Trophoblast cell (in vitro differentiated cells and primary cell): ENCODE data around the gene YIF1A.
"Not testable (repeated sequence)": the region's sequence is repeated elsewhere in the genome, so short reads cannot be mapped to it uniquely, and the experiment has no call there.

Experiments used
- DNase-seq, 2 donors: peaks; one replicate each; pipeline ENCODE4 v3.0.0-alpha.2; 2016
- H2AFZ ChIP-seq: 2 replicates; pipeline ENCODE4 v1.6.1; 2013; ENCODE audit warnings: low read length, moderate library complexity, mild to moderate bottlenecking; ENCODE audit not compliant: insufficient read depth, poor library complexity
- H2AK5ac ChIP-seq: 2 replicates; pipeline ENCODE4 v1.6.1; 2013; ENCODE audit warnings: mild to moderate bottlenecking, low read length
- H2BK120ac ChIP-seq: 2 replicates; pipeline ENCODE4 v1.6.1; 2013; ENCODE audit warnings: low read length, mild to moderate bottlenecking, moderate library complexity; ENCODE audit not compliant: insufficient read depth, poor library complexity
- H2BK12ac ChIP-seq: 2 replicates; pipeline ENCODE4 v1.6.1; 2013; ENCODE audit warnings: mild to moderate bottlenecking, low read length, moderate library complexity
- H2BK5ac ChIP-seq: 2 replicates; pipeline ENCODE4 v1.6.1; 2013; ENCODE audit warnings: low read length, low read depth, moderate library complexity, mild to moderate bottlenecking; ENCODE audit not compliant: poor library complexity
- H3K14ac ChIP-seq: 2 replicates; pipeline ENCODE4 v1.6.1; 2013; ENCODE audit warnings: mild to moderate bottlenecking, low read length
- H3K18ac ChIP-seq: 2 replicates; pipeline ENCODE4 v1.6.1; 2013; ENCODE audit warnings: mild to moderate bottlenecking, low read length
- H3K23ac ChIP-seq: 2 replicates; pipeline ENCODE4 v1.6.1; 2013; ENCODE audit warnings: low read length
- H3K27ac ChIP-seq: 2 replicates; pipeline ENCODE4 v1.5.1; 2013; ENCODE audit warnings: low read depth, mild to moderate bottlenecking, inconsistent platforms, low read length, moderate library complexity
- H3K27me3 ChIP-seq: 2 replicates; pipeline ENCODE4 v1.6.1; 2013; ENCODE audit warnings: inconsistent platforms, mild to moderate bottlenecking, low read length, moderate library complexity; ENCODE audit not compliant: insufficient read depth
- H3K36me3 ChIP-seq, 2 experiments: 1 replicate in 1 of 2; 2 replicates in 1 of 2; pipeline ENCODE4 v1.6.1; 2013; ENCODE audit warnings: low read length in 2 of 2, mild to moderate bottlenecking in 2 of 2, moderate library complexity in 1 of 2; ENCODE audit not compliant: insufficient read depth in 2 of 2, control insufficient read depth in 1 of 2
- H3K4ac ChIP-seq: 2 replicates; pipeline ENCODE4 v1.6.1; 2013; ENCODE audit warnings: low read depth, mild to moderate bottlenecking, low read length, moderate library complexity
- H3K4me1 ChIP-seq, 2 experiments: 1 replicate in 1 of 2; 2 replicates in 1 of 2; pipeline ENCODE4 v1.6.1; 2013; ENCODE audit warnings: low read length in 2 of 2, mild to moderate bottlenecking in 2 of 2, moderate library complexity in 1 of 2; ENCODE audit not compliant: insufficient read depth in 2 of 2, control insufficient read depth in 1 of 2
- H3K4me2 ChIP-seq: 2 replicates; pipeline ENCODE4 v1.6.1; 2013; ENCODE audit warnings: inconsistent platforms, mild to moderate bottlenecking, low read length, moderate library complexity
- H3K4me3 ChIP-seq: 2 replicates; pipeline ENCODE4 v1.5.1; 2013; ENCODE audit warnings: mild to moderate bottlenecking, low read depth, low read length, inconsistent platforms
- H3K79me1 ChIP-seq: one replicate; pipeline ENCODE4 v1.6.1; 2013; ENCODE audit warnings: low read length
- H3K79me2 ChIP-seq: 2 replicates; pipeline ENCODE4 v1.6.1; 2013; ENCODE audit warnings: low read length, mild to moderate bottlenecking; ENCODE audit not compliant: control insufficient read depth, insufficient read depth, poor library complexity
- H3K9ac ChIP-seq: 2 replicates; pipeline ENCODE4 v1.6.1; 2013; ENCODE audit warnings: mild to moderate bottlenecking, low read length
- H3K9me3 ChIP-seq: 2 replicates; pipeline ENCODE4 v1.6.1; 2013; ENCODE audit warnings: low read depth, mild to moderate bottlenecking, control low read depth, inconsistent platforms, low read length; ENCODE audit not compliant: insufficient read depth
- H4K12ac ChIP-seq: 2 replicates; pipeline ENCODE4 v1.6.1; 2013; ENCODE audit warnings: low read depth, mild to moderate bottlenecking, low read length, moderate library complexity
- H4K8ac ChIP-seq: 2 replicates; pipeline ENCODE4 v1.6.1; 2013; ENCODE audit warnings: low read depth, mild to moderate bottlenecking, low read length, moderate library complexity
- H4K91ac ChIP-seq: one replicate; pipeline ENCODE4 v1.6.1; 2013; ENCODE audit warnings: low read depth, mild to moderate bottlenecking, low read length, moderate library complexity
- WGBS: extraction: QIAGEN DNeasy Blood & Tissue Kit; methylation state at CpG from one replicate; pipeline ENCODE4 v1.1.7; 2013; ENCODE audit warnings: missing lambda C conversion rate; ENCODE audit not compliant: insufficient read length, insufficient coverage; ENCODE audit errors: extremely low coverage; 5-methylcytosine and 5-hydroxymethylcytosine counted together

The YIF1A gene

DNA sequence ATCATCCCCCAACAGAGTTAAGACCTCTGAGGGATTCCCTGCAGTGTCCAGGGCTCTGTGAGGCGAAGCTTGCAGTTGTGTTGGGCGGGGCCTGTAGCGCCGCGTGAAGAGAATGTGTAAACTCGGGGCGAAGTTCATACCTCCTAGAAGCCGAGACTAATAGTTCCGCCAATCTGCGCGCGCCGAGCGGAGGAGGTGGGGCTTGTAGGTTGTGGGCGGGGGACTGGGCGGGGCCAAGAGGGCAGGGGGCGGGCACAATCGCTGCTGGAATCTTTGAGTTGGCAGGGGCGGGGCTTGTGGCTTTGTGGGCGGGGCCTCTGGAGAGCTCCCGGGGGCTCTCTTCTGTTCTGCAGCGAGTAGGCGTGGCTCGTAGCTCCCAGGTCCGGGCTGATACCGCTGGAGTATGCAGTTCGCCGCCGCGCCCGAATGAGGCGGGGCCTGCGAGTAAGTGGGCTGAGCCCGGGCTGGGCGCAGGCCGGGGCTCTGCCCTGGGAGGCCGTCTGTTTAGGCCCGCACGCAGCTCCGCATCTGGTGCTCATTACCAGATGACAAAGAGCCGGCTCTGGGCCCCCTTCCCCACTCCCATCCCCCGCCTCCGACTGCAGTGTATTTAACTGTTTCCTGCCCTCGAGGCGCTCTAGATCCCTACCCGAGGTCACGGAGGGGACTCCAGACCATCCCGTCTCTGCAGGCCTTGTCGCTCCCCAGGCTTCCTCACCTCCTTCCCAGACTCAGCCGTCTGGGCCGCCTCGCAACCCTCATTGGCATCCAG is 23.8 kb upstream of the YIF1A start:
- peak overlapping the region; percentile 44 for H2BK120ac ChIP-seq
- peak overlapping the region; percentile 52 for H4K8ac ChIP-seq
- H3K14ac ChIP-seq = peak overlapping the region; percentile 38
- peak overlapping the region; percentile 76 for H3K4me2 ChIP-seq
- peak; percentile 97 to 98 for DNase-seq
- WGBS = no CpG with 5 or more reads among the region's 52 CpGs
- peaks cover 33 to 38% of the 10 kb centered on the region in 2 experiments for H3K4me1 ChIP-seq
- H3K79me2 ChIP-seq = no peaks in the 10 kb centered on the region
- peak overlapping the region; percentile 88 for H3K27ac ChIP-seq
- no peak overlapping the region for H3K23ac ChIP-seq
- H2BK5ac ChIP-seq = peak overlapping the region; percentile 63
- H3K27me3 ChIP-seq = no peaks in the 10 kb centered on the region
- peak overlapping the region; percentile 32 for H2BK12ac ChIP-seq
- peaks cover 26% of the 10 kb centered on the region for H3K79me1 ChIP-seq
- peak overlapping the region; percentile 90 for H4K91ac ChIP-seq
- no peaks in the 10 kb centered on the region for H3K36me3 ChIP-seq
- peaks cover 5% of the 10 kb centered on the region for H3K9me3 ChIP-seq
- peak overlapping the region; percentile 66 for H2AFZ ChIP-seq
- H3K9ac ChIP-seq = no peak overlapping the region
- no peak overlapping the region for H2AK5ac ChIP-seq
- peak overlapping the region; percentile 71 for H3K4ac ChIP-seq
- peak overlapping the region; percentile 73 for H3K18ac ChIP-seq
- peak overlapping the region; percentile 45 for H3K4me3 ChIP-seq
- H4K12ac ChIP-seq = peak overlapping the region; percentile 21

- WGBS = no CpG with 5 or more reads among the region's 44 CpGs
- Histone ChIP-seq H3K36me3 (no peaks in the 10 kb centered on the region), H4K8ac (peak overlapping the region; percentile 32), H3K4me2 (peak overlapping the region; percentile 76), H4K91ac (peak overlapping the region; percentile 69), H3K23ac (no peak overlapping the region), H4K12ac (peak overlapping the region; percentile 21), H3K79me1 (peaks cover 19% of the 10 kb centered on the region), H3K14ac (peak overlapping the region; percentile 19), H3K4me3 (peak overlapping the region; percentile 62), H3K27me3 (no peaks in the 10 kb centered on the region), H2BK5ac (no peak overlapping the region), H3K4me1 (peaks cover 27 to 31% of the 10 kb centered on the region in 2 experiments), H2AK5ac (no peak overlapping the region), H3K79me2 (no peaks in the 10 kb centered on the region), H3K9ac (no peak overlapping the region), H3K9me3 (peaks cover 5% of the 10 kb centered on the region), H2BK12ac (peak overlapping the region; percentile 24), H3K18ac (no peak overlapping the region), H2BK120ac (peak overlapping the region; percentile 26), H3K4ac (peak overlapping the region; percentile 13), H3K27ac (peak overlapping the region; percentile 54), H2AFZ (peak overlapping the region; percentile 38)
- DNase-seq = peak; percentile 96 to 98
These were observed 23.1 kb upstream of the YIF1A start for GRCh38 chr11:66311965-66312548.

DNA sequence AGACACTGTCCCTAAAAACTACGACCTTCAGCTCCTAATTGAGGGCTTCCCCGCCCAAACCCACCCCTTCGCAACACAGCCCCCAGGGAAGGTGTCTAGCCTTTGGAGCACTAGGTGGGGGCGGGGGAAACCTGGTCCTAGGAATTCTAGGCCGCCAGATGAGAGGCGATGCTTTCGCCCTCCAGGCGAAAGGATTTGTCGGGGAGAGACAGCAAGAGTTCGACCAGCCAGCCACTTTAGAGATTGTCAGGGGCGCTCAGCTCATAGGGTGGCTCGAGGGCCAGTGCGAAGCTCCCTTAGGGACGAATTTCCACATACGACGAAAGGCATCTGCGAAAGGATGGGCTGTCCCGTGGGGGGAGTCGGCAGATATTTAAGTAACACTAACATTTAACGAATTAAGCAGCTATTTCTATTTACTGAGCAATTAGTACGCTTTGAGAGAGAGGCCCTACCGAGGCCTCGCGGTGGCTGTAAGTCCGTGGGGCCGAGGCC is 22.6 kb upstream of the YIF1A start:
- Histone ChIP-seq H2BK120ac (peak overlapping the region; percentile 26), H2BK5ac (no peak overlapping the region), H3K4me1 (peaks cover 23 to 28% of the 10 kb centered on the region in 2 experiments), H3K14ac (no peak overlapping the region), H3K36me3 (no peaks in the 10 kb centered on the region), H2AK5ac (no peak overlapping the region), H3K27ac (peak overlapping the region; percentile 54), H3K9ac (no peak overlapping the region), H3K4me2 (peak overlapping the region; percentile 76), H2AFZ (no peak overlapping the region), H3K79me1 (peaks cover 16% of the 10 kb centered on the region), H3K4me3 (no peak overlapping the region), H3K23ac (no peak overlapping the region), H3K9me3 (peaks cover 5% of the 10 kb centered on the region), H4K91ac (no peak overlapping the region), H3K27me3 (no peaks in the 10 kb centered on the region), H3K18ac (no peak overlapping the region), H4K12ac (no peak overlapping the region), H3K79me2 (no peaks in the 10 kb centered on the region), H3K4ac (no peak overlapping the region), H2BK12ac (no peak overlapping the region), H4K8ac (no peak overlapping the region)
- WGBS = no CpG with 5 or more reads among the region's 26 CpGs
- DNase-seq = no peak

GRCh38 chr11:66310803-66311440 is 22.0 kb upstream of the YIF1A start:
- H2BK120ac ChIP-seq, H3K9me3 ChIP-seq, H3K36me3 ChIP-seq, H3K4ac ChIP-seq, H4K12ac ChIP-seq, H4K8ac ChIP-seq, DNase-seq, H2AK5ac ChIP-seq, H2BK12ac ChIP-seq, H3K23ac ChIP-seq, H3K79me2 ChIP-seq, H2AFZ ChIP-seq, H2BK5ac ChIP-seq, H3K4me3 ChIP-seq, H4K91ac ChIP-seq, H3K18ac ChIP-seq, H3K14ac ChIP-seq, H3K27me3 ChIP-seq, H3K9ac ChIP-seq: not testable (repeated sequence)
- Histone ChIP-seq H3K4me1 (peaks cover 22 to 23% of the 10 kb centered on the region in 2 experiments), H3K4me2 (peak overlapping the region; percentile 7), H3K79me1 (peaks cover 16% of the 10 kb centered on the region), H3K27ac (peak overlapping the region; percentile 11)
- WGBS = no CpG with 5 or more reads among the region's 18 CpGs
